OCI-LY1 (cell line): ENCODE data around the gene GPR158.

Experiments used
- H2AFZ ChIP-seq: fragments of 200-600 bp; sonication (generic), shearing (Covaris generic); 2 replicates; pipeline ENCODE4 v1.6.0; 2014; ENCODE audit warnings: antibody characterized with exemption, mild to moderate bottlenecking, low read length
- H3F3A ChIP-seq: fragments of 200-600 bp; sonication (generic), shearing (Covaris generic); 2 replicates; pipeline ENCODE4 v1.6.0; 2014; ENCODE audit warnings: mild to moderate bottlenecking, antibody characterized with exemption, low read length, moderate library complexity; ENCODE audit not compliant: insufficient read depth
- H3K27ac ChIP-seq: fragments of 200-600 bp; sonication (generic); 2 replicates; pipeline ENCODE4 v1.5.1; 2014; ENCODE audit warnings: low read length, mixed run types, mild to moderate bottlenecking, low read depth; ENCODE audit not compliant: poor library complexity, severe bottlenecking
- H3K27me3 ChIP-seq: fragments of 200-600 bp; sonication (generic); 2 replicates; pipeline ENCODE4 v1.6.0; 2014; ENCODE audit warnings: antibody characterized with exemption, mild to moderate bottlenecking, low read length, moderate library complexity; ENCODE audit not compliant: insufficient read depth
- H3K36me3 ChIP-seq: fragments of 200-600 bp; sonication (generic); 2 replicates; pipeline ENCODE4 v1.6.1; 2014; ENCODE audit warnings: mild to moderate bottlenecking, antibody characterized with exemption, low read length, moderate library complexity, mixed read lengths; ENCODE audit not compliant: insufficient read depth
- H3K4me1 ChIP-seq: fragments of 200-600 bp; sonication (generic); 2 replicates; pipeline ENCODE4 v1.5.1; 2014; ENCODE audit warnings: mild to moderate bottlenecking, low read length, moderate library complexity; ENCODE audit not compliant: insufficient read depth, severe bottlenecking
- H3K4me2 ChIP-seq: fragments of 200-600 bp; sonication (generic), shearing (Covaris generic); 2 replicates; pipeline ENCODE4 v1.6.1; 2014; ENCODE audit warnings: low read length
- H3K4me3 ChIP-seq: fragments of 200-600 bp; sonication (generic); 2 replicates; pipeline ENCODE4 v1.5.1; 2014; ENCODE audit warnings: low read length, low read depth, mild to moderate bottlenecking, mixed read lengths; ENCODE audit not compliant: poor library complexity, severe bottlenecking
- H3K79me2 ChIP-seq: fragments of 200-600 bp; shearing (Covaris generic); 2 replicates; pipeline ENCODE4 v1.6.1; 2016; ENCODE audit warnings: mixed run types, low read length, mixed read lengths; ENCODE audit not compliant: insufficient read depth
- H3K9ac ChIP-seq: fragments of 200-600 bp; sonication (generic), shearing (Covaris generic); 2 replicates; pipeline ENCODE4 v1.6.1; 2014; ENCODE audit warnings: mild to moderate bottlenecking, low read length, mixed read lengths
- H3K9me2 ChIP-seq: fragments of 200-600 bp; sonication (generic), shearing (Covaris generic); 2 replicates; pipeline ENCODE4 v1.6.1; 2014; ENCODE audit warnings: low read depth, mild to moderate bottlenecking, low read length, mixed read lengths
- H3K9me3 ChIP-seq: fragments of 200-600 bp; shearing (Covaris generic); 2 replicates; pipeline ENCODE4 v1.6.1; 2014; ENCODE audit warnings: low read length, mixed read lengths
- H4K20me1 ChIP-seq: fragments of 200-600 bp; sonication (generic), shearing (Covaris generic); 2 replicates; pipeline ENCODE4 v1.6.0; 2016; ENCODE audit warnings: mild to moderate bottlenecking, low read length; ENCODE audit not compliant: insufficient read depth
- EZH2 ChIP-seq: fragments of 200-600 bp; sonication (generic), shearing (Covaris generic); IDR thresholded peaks from 2 replicates; pipeline ENCODE4 v1.8.0; 2017; ENCODE audit warnings: borderline replicate concordance, mixed run types, mild to moderate bottlenecking, antibody characterized with exemption, low read length, moderate library complexity, mixed read lengths
- TF ChIP-seq, protein P1 (sequence below): fragments of 200-600 bp; sonication (generic), shearing (Covaris generic); IDR thresholded peaks from 2 replicates; pipeline ENCODE4 v1.5.1; 2017; ENCODE audit warnings: mild to moderate bottlenecking, antibody characterized with exemption, low read length, moderate library complexity, mixed read lengths

Gene GPR158

DNA sequence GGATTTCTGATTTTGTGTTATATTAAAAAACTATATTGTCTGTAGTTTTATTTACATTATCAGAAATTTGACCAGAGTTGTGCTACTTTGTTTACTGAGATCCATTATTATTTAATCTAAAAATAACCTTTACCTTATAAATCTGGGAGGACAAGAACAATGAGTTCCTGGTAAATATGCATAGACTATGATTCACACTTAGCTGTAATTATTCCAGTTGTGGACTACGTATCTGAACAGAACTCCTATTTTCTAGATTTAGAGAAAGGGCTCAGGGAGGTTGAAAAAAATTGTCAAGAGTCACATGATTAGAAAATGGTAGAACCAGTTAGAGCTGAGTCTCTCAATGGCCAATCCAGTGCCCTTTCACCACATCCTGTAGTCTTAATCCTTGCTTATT is 4.2 kb upstream of the GPR158 start:
- Histone ChIP-seq H3K79me2 (no peaks in the 10 kb centered on the region), H3K4me3 (no peak overlapping the region), H3K4me1 (no peaks in the 10 kb centered on the region), H3K36me3 (no peaks in the 10 kb centered on the region), H3K9me2 (no peaks in the 10 kb centered on the region), H3K9ac (no peak overlapping the region), H3K4me2 (no peak overlapping the region), H3K27me3 (no peaks in the 10 kb centered on the region), H4K20me1 (no peaks in the 10 kb centered on the region), H3K9me3 (no peaks in the 10 kb centered on the region), H3K27ac (no peak overlapping the region), H3F3A (no peaks in the 10 kb centered on the region), H2AFZ (no peak overlapping the region)
- no peak for TF ChIP-seq EZH2
- TF ChIP-seq, protein P1, sequence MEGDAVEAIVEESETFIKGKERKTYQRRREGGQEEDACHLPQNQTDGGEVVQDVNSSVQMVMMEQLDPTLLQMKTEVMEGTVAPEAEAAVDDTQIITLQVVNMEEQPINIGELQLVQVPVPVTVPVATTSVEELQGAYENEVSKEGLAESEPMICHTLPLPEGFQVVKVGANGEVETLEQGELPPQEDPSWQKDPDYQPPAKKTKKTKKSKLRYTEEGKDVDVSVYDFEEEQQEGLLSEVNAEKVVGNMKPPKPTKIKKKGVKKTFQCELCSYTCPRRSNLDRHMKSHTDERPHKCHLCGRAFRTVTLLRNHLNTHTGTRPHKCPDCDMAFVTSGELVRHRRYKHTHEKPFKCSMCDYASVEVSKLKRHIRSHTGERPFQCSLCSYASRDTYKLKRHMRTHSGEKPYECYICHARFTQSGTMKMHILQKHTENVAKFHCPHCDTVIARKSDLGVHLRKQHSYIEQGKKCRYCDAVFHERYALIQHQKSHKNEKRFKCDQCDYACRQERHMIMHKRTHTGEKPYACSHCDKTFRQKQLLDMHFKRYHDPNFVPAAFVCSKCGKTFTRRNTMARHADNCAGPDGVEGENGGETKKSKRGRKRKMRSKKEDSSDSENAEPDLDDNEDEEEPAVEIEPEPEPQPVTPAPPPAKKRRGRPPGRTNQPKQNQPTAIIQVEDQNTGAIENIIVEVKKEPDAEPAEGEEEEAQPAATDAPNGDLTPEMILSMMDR: no peak

GRCh38 chr10:25175527-25176420 is 973 bp downstream of the GPR158 start:
- Histone ChIP-seq H3K4me3 (no peak overlapping the region), H3K27me3 (no peaks in the 10 kb centered on the region), H3F3A (no peaks in the 10 kb centered on the region), H4K20me1 (no peaks in the 10 kb centered on the region), H3K4me2 (no peak overlapping the region), H3K27ac (no peak overlapping the region), H3K9me2 (no peaks in the 10 kb centered on the region), H3K79me2 (no peaks in the 10 kb centered on the region), H2AFZ (no peak overlapping the region), H3K36me3 (no peaks in the 10 kb centered on the region), H3K4me1 (no peaks in the 10 kb centered on the region), H3K9ac (no peak overlapping the region), H3K9me3 (no peaks in the 10 kb centered on the region)
- TF ChIP-seq, protein P1: no peak
- no peak for TF ChIP-seq EZH2

- Histone ChIP-seq H4K20me1 (no peaks in the 10 kb centered on the region), H3K9ac (no peak overlapping the region), H3K4me1 (no peaks in the 10 kb centered on the region), H3K4me2 (no peak overlapping the region), H3K79me2 (no peaks in the 10 kb centered on the region), H3F3A (no peaks in the 10 kb centered on the region), H3K9me3 (no peaks in the 10 kb centered on the region), H3K27ac (no peak overlapping the region), H3K27me3 (no peaks in the 10 kb centered on the region), H2AFZ (no peak overlapping the region), H3K4me3 (no peak overlapping the region), H3K9me2 (no peaks in the 10 kb centered on the region), H3K36me3 (no peaks in the 10 kb centered on the region)
- TF ChIP-seq, protein P1: no peak
- no peak for TF ChIP-seq EZH2
Observed at GRCh38 chr10:25176421-25176968, 1.7 kb downstream of the GPR158 start.
